K562 (cell line): ENCODE measurements around the gene CAMSAP2. TPM values are rescaled to one million over a fixed set of nuclear protein-coding genes. Genes with fewer than 3 reads are reported as not detected.

Experiments used
- CBX1 ChIP-seq: sonication (generic); IDR thresholded peaks from 2 replicates; pipeline ENCODE4 v1.6.1; 2016; ENCODE audit warnings: antibody characterized with exemption, low read depth, mild to moderate bottlenecking
- NFE2L1 ChIP-seq: fragments of 450-650 bp; IDR thresholded peaks from 2 replicates; pipeline ENCODE4 v1.6.1; 2016; ENCODE audit warnings: missing genetic modification characterization, low read depth, mild to moderate bottlenecking, missing compliant biosample characterization, moderate library complexity, borderline replicate concordance
- RB1 ChIP-seq: fragments of 450-650 bp; IDR thresholded peaks from 2 replicates; pipeline ENCODE4 v1.6.1; 2017; ENCODE audit warnings: low read depth, mild to moderate bottlenecking
- TCF7L2 ChIP-seq: fragments of 150-350 bp; IDR thresholded peaks from 2 replicates; pipeline ENCODE4 v1.6.1; 2016; ENCODE audit warnings: low read depth, mild to moderate bottlenecking, low read length, moderate library complexity
- TFE3 ChIP-seq: fragments of 450-650 bp; formaldehyde crosslinking; IDR thresholded peaks from 2 replicates; pipeline ENCODE4 v1.4.0; 2020; ENCODE audit warnings: mild to moderate bottlenecking, mixed read lengths
- U2AF1 ChIP-seq: fragments of 200-400 bp; formaldehyde crosslinking; optimal IDR thresholded peaks from 2 replicates; pipeline ENCODE3; 2017; ENCODE audit warnings: mild to moderate bottlenecking, low read depth, low read length, moderate library complexity
- ZNF407 ChIP-seq: fragments of 450-650 bp; IDR thresholded peaks from 2 replicates; pipeline ENCODE4 v1.6.1; 2016; ENCODE audit warnings: low read depth
- polyA plus RNA-seq, 8 experiments: library from polyadenylated mRNA; depleted of rRNA in 4 of 8; stranded (reverse) in 5 of 8; unstranded in 3 of 8; fragments of >200 nt; fragmentation: Nextera tagmentation in 2 of 8; fragmentation: Illumina TruSeq in 1 of 8; extraction: Ambion mirVana in 2 of 8; extraction: Trizol in 1 of 8; gene quantifications; 2 replicates each; pipeline versions ENCODE4 v1.2.1 to v1.2.3, GENCODE V29; 2011 to 2014; ENCODE audit warnings: inconsistent platforms in 1 of 8, missing spikeins in 1 of 8
- total RNA-seq, 7 experiments: library from RNA; depleted of rRNA in 6 of 7; stranded (reverse); fragments of >200 nt in 6 of 7; fragmentation: Illumina TruSeq in 2 of 7; extraction: Trizol in 2 of 7; gene quantifications; 2 replicates each; pipeline versions ENCODE4 v1.2.1 to v1.2.3, GENCODE V29; 2011 to 2021; ENCODE audit warnings: low replicate concordance in 1 of 7
- TF ChIP-seq, protein P1 (sequence below): fragments of 450-650 bp; IDR thresholded peaks from 2 replicates; pipeline ENCODE4 v1.6.1; 2017; ENCODE audit warnings: antibody characterized with exemption
- TF ChIP-seq, protein P2 (sequence below): fragments of 250-450 bp; sonication (Bioruptor Pico); IDR thresholded peaks from 2 replicates; pipeline ENCODE4 v1.4.0; 2020; ENCODE audit warnings: mild to moderate bottlenecking, moderate library complexity

Gene CAMSAP2
- total and polyA plus RNA-seq, 9 of the 15 experiments (the other 6 are each of a cell fraction or from before 2014, with no cell fraction given), result 1.4 to 7.5 (median 2.7) TPM

DNA sequence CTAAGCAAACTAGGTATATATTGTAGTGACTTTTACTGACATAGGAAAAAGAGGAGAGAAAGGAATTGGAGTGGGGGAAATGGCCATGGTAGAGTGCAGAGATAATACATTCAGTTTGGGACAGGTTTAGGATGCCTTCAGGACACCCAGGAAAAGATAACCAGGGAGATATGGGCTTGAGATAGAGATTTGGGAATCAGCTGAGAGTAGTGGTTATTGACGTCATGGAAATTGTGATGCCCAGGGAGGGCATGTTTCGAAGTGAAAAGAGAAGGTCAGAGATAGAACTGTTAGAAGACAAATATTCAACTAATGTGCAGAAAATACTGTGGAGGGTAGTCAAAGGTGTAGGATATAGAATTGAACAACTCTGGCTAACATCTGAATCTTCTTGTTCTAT is 40.6 kb downstream of the CAMSAP2 start (continued):
- TF ChIP-seq ZNF407 (no peak), RB1 (no peak), TFE3 (CRISPR knock-in tag) (no peak), U2AF1 (no peak), NFE2L1 (tag) (no peak), CBX1 (no peak), TCF7L2 (no peak)
- TF ChIP-seq, protein P1, sequence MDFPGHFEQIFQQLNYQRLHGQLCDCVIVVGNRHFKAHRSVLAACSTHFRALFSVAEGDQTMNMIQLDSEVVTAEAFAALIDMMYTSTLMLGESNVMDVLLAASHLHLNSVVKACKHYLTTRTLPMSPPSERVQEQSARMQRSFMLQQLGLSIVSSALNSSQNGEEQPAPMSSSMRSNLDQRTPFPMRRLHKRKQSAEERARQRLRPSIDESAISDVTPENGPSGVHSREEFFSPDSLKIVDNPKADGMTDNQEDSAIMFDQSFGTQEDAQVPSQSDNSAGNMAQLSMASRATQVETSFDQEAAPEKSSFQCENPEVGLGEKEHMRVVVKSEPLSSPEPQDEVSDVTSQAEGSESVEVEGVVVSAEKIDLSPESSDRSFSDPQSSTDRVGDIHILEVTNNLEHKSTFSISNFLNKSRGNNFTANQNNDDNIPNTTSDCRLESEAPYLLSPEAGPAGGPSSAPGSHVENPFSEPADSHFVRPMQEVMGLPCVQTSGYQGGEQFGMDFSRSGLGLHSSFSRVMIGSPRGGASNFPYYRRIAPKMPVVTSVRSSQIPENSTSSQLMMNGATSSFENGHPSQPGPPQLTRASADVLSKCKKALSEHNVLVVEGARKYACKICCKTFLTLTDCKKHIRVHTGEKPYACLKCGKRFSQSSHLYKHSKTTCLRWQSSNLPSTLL, result no peak
- TF ChIP-seq, protein P2, sequence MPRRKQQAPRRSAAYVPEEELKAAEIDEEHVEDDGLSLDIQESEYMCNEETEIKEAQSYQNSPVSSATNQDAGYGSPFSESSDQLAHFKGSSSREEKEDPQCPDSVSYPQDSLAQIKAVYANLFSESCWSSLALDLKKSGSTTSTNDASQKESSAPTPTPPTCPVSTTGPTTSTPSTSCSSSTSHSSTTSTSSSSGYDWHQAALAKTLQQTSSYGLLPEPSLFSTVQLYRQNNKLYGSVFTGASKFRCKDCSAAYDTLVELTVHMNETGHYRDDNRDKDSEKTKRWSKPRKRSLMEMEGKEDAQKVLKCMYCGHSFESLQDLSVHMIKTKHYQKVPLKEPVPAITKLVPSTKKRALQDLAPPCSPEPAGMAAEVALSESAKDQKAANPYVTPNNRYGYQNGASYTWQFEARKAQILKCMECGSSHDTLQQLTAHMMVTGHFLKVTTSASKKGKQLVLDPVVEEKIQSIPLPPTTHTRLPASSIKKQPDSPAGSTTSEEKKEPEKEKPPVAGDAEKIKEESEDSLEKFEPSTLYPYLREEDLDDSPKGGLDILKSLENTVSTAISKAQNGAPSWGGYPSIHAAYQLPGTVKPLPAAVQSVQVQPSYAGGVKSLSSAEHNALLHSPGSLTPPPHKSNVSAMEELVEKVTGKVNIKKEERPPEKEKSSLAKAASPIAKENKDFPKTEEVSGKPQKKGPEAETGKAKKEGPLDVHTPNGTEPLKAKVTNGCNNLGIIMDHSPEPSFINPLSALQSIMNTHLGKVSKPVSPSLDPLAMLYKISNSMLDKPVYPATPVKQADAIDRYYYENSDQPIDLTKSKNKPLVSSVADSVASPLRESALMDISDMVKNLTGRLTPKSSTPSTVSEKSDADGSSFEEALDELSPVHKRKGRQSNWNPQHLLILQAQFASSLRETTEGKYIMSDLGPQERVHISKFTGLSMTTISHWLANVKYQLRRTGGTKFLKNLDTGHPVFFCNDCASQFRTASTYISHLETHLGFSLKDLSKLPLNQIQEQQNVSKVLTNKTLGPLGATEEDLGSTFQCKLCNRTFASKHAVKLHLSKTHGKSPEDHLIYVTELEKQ (CRISPR knock-in tag), result no peak
